Fibroblast of lung (primary cell): ENCODE data around the gene SLC1A4. TPM values are rescaled to one million over a fixed set of nuclear protein-coding genes. Genes with fewer than 3 reads are reported as not detected.
"Not testable (repeated sequence)": the region's sequence is repeated elsewhere in the genome, so short reads cannot be mapped to it uniquely, and the experiment has no call there.

Experiments used
- DNase-seq, 2 donors: peaks; one replicate each; pipeline versions ENCODE4 v3.0.0 to v3.0.0-alpha.2; 2010; ENCODE audit warnings: low read depth in 2 of 2
- H2AFZ ChIP-seq: 2 replicates; pipeline ENCODE4 v1.5.1; 2012; ENCODE audit warnings: low read length, control low read depth, inconsistent platforms
- H3K27ac ChIP-seq: 2 replicates; pipeline ENCODE4 v1.5.1; 2011; ENCODE audit warnings: low read length, control low read depth; ENCODE audit not compliant: insufficient read depth
- H3K27me3 ChIP-seq: 2 replicates; pipeline ENCODE4 v1.5.1; 2011; ENCODE audit warnings: mild to moderate bottlenecking, low read length; ENCODE audit not compliant: control insufficient read depth, insufficient read depth
- H3K36me3 ChIP-seq: 2 replicates; pipeline ENCODE4 v1.5.1; 2011; ENCODE audit warnings: low read length; ENCODE audit not compliant: control insufficient read depth, insufficient read depth
- H3K4me1 ChIP-seq: 2 replicates; pipeline ENCODE4 v1.5.1; 2011; ENCODE audit warnings: low read length; ENCODE audit not compliant: control insufficient read depth, insufficient read depth; ENCODE audit errors: extremely low read depth
- H3K4me2 ChIP-seq: 2 replicates; pipeline ENCODE4 v1.5.1; 2011; ENCODE audit warnings: low read length, control low read depth; ENCODE audit not compliant: insufficient read depth; ENCODE audit errors: extremely low read depth
- H3K4me3 ChIP-seq, 4 experiments: fragments of 200-600 bp in 1 of 4; sonication (generic) in 1 of 4; replicated peaks in 1 of 4; 2 replicates each; pipeline ENCODE4 v1.5.1; 2011 to 2016; ENCODE audit warnings: low read length in 4 of 4, low read depth in 3 of 4, mild to moderate bottlenecking in 3 of 4, control low read depth in 2 of 4, inconsistent platforms in 1 of 4, mixed read lengths in 1 of 4; ENCODE audit not compliant: insufficient read depth in 1 of 4; ENCODE audit errors: control extremely low read depth in 1 of 4
- H3K79me2 ChIP-seq: 2 replicates; pipeline ENCODE4 v1.5.1; 2012; ENCODE audit warnings: mild to moderate bottlenecking, low read length, inconsistent platforms; ENCODE audit not compliant: control insufficient read depth, insufficient read depth
- H3K9ac ChIP-seq: 2 replicates; pipeline ENCODE4 v1.5.1; 2011; ENCODE audit warnings: mild to moderate bottlenecking, low read length, control low read depth; ENCODE audit not compliant: insufficient read depth
- H3K9me3 ChIP-seq: 2 replicates; pipeline ENCODE4 v1.5.1; 2012; ENCODE audit warnings: low read depth, low read length; ENCODE audit not compliant: control insufficient read depth, insufficient read depth
- H4K20me1 ChIP-seq: 2 replicates; pipeline ENCODE4 v1.5.1; 2011; ENCODE audit warnings: low read length; ENCODE audit not compliant: control insufficient read depth, insufficient read depth; ENCODE audit errors: extremely low read depth
- EZH2 ChIP-seq: IDR thresholded peaks from 2 replicates; pipeline ENCODE4 v1.5.1; 2012; ENCODE audit warnings: low read length, control low read depth, mild to moderate bottlenecking; ENCODE audit errors: missing control alignments
- polyA plus RNA-seq, 2 donors: library from polyadenylated mRNA; depleted of rRNA in 1 of 2; stranded (reverse) in 1 of 2; unstranded in 1 of 2; fragments of >200 nt; gene quantifications; 2 replicates each; pipeline ENCODE4 v1.2.1, GENCODE V29; 2011 to 2012; ENCODE audit warnings: missing spikeins in 1 of 2
- total RNA-seq: library from RNA; depleted of rRNA; stranded (reverse); fragments of >200 nt; gene quantifications from 2 replicates; pipeline ENCODE4 v1.2.1, GENCODE V29; 2014
- TF ChIP-seq, protein P1 (sequence below), 2 donors: IDR thresholded peaks in 1 of 2; conservative IDR thresholded peaks in 1 of 2; 1 replicate in 1 of 2; 2 replicates in 1 of 2; pipeline ENCODE4 v1.5.1; 2011 to 2012; ENCODE audit warnings: low read length in 2 of 2, control low read depth in 1 of 2, inconsistent platforms in 1 of 2, low read depth in 1 of 2, mild to moderate bottlenecking in 1 of 2

Gene SLC1A4
- total and polyA plus RNA-seq, 2 donors (not counting 1 experiment from before 2014, with no cell fraction given) = 4.9 to 20.8 TPM

DNA sequence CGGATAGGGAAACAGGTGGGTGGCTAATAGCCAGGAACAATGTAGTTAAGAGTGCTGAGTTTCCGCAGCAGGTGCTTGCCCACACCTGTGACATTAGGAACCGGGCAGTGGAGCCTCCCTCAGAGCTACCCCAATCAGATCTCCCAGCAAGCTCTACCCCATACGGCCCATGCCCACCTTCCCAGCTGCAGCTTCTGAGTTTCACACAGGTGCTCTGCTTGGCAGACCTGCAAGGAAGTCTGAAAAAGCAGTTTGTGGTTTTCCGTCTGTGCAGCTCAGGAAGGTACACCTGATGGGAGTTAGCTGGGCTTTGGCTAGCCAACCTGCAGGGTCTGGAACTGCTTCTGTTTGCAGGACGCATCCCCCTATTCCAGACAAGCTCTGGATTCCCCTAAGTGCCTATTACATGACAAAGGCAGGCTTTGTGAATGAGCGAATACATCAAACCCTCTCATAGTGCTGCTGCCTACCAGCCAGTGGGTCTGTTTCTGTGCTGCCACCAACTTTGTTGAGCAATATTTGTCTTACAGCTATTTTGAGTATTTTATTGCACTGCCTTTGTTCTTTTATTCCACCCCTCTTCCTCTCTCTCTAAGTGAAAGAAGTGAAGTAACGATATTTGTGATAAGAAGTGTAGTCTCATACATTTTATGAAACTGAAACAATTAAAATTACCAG is 42.3 kb downstream of the SLC1A4 start:
- Histone ChIP-seq H3K36me3 (no peaks in the 10 kb centered on the region), H3K4me1 (no peaks in the 10 kb centered on the region), H3K9me3 (no peaks in the 10 kb centered on the region), H3K9ac (no peak overlapping the region), H3K27me3 (peaks cover 2% of the 10 kb centered on the region), H3K4me3 (no peak overlapping the region), H3K27ac (no peak overlapping the region), H4K20me1 (no peaks in the 10 kb centered on the region), H3K79me2 (no peaks in the 10 kb centered on the region), H3K4me2 (no peak overlapping the region), H2AFZ (no peak overlapping the region)
- TF ChIP-seq, protein P1, sequence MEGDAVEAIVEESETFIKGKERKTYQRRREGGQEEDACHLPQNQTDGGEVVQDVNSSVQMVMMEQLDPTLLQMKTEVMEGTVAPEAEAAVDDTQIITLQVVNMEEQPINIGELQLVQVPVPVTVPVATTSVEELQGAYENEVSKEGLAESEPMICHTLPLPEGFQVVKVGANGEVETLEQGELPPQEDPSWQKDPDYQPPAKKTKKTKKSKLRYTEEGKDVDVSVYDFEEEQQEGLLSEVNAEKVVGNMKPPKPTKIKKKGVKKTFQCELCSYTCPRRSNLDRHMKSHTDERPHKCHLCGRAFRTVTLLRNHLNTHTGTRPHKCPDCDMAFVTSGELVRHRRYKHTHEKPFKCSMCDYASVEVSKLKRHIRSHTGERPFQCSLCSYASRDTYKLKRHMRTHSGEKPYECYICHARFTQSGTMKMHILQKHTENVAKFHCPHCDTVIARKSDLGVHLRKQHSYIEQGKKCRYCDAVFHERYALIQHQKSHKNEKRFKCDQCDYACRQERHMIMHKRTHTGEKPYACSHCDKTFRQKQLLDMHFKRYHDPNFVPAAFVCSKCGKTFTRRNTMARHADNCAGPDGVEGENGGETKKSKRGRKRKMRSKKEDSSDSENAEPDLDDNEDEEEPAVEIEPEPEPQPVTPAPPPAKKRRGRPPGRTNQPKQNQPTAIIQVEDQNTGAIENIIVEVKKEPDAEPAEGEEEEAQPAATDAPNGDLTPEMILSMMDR (conservative IDR thresholded peaks at IDR 0.05 in 1 of 2, IDR thresholded peaks at IDR 0.05 in 1 of 2; ENCODE audit: low read depth in 1 of 2, low read length in 2 of 2) = no peak
- no peak for TF ChIP-seq EZH2
- no peak for DNase-seq

DNA sequence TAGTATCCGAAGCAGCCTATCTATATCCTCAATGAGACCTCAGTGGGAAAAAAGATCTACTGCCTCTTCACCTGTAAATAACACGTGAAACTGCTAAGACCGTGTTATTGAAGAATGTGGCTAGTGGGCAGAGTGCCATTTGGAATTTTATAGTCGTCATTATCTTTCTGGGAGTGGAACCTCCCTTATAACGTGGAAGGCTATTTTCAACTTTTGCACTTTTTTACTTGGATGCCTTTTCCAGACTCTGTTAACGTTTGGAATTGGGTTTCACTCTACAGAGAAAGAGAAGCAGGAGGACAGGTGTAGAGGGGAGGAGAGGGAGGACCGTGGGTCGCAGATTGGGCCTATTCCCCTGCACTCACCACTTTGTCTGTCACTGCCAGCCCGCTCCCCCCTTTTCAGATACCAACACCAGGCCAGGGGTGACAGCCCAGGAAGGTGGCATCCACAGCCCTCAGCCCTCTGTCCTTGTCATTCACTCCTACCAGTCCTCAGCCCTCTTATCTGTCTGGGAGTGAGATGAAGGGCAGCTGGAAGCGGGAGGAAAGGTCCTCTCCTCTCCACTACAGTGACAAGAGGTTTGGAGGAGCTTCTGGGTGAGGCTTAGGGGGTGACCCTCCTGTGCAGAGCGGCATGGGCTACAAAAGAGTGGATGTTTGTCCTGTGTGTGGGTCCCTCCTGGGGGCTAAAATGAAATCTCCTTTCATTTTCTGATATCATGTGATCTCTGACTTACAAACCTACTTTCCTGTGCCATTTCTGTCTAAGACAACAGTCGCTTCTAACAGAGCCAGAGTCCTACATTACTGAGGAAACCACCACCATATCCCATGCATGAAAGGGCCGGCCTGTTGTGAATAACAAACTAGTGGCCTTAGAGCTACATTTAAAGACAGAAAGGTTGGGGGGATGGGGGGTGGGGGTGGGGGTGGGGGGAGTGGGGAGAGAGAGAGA is 43.1 kb downstream of the SLC1A4 start:
- no peak for TF ChIP-seq EZH2
- TF ChIP-seq, protein P1 (conservative IDR thresholded peaks at IDR 0.05 in 1 of 2, IDR thresholded peaks at IDR 0.05 in 1 of 2; ENCODE audit: low read depth in 1 of 2, low read length in 2 of 2) = no peak
- H3K4me1 ChIP-seq = no peaks in the 10 kb centered on the region
- H3K27ac ChIP-seq = no peak overlapping the region
- no peaks in the 10 kb centered on the region for H3K9me3 ChIP-seq
- H3K27me3 ChIP-seq = peaks cover 2% of the 10 kb centered on the region
- H3K36me3 ChIP-seq = no peaks in the 10 kb centered on the region
- no peaks in the 10 kb centered on the region for H3K79me2 ChIP-seq
- H3K9ac ChIP-seq = no peak overlapping the region
- no peak overlapping the region for H3K4me3 ChIP-seq
- no peak overlapping the region for H3K4me2 ChIP-seq
- DNase-seq = no peak
- no peaks in the 10 kb centered on the region for H4K20me1 ChIP-seq
- H2AFZ ChIP-seq = no peak overlapping the region

DNA sequence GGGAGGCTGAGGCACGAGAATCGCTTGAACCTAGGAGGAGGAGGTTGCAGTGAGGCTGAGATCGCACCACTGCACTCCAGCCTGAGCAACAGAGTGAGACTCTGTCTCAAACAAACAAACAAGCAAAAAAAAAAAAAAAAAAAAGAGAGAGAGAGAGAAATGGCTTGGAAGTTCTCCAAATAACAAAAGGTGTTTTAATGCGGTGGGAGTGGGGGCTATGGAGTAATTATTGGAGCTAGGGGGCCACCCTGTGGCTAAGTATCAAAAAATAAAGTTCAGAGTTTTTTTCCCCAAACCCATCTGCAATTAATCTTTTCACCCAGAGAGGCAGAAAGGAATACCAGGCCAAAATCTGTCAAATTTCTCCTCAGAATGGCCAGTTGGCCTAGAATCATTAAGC is 44.0 kb downstream of the SLC1A4 start:
- DNase-seq = peak in 1 of 2 donors; percentile 6
- Histone ChIP-seq H3K9me3 (no peaks in the 10 kb centered on the region), H3K27ac (no peak overlapping the region), H3K4me1 (no peaks in the 10 kb centered on the region), H3K9ac (no peak overlapping the region), H4K20me1 (no peaks in the 10 kb centered on the region), H3K27me3 (peaks cover 2% of the 10 kb centered on the region), H3K4me3 (no peak overlapping the region), H2AFZ (no peak overlapping the region), H3K4me2 (no peak overlapping the region), H3K79me2 (no peaks in the 10 kb centered on the region), H3K36me3 (no peaks in the 10 kb centered on the region)
- TF ChIP-seq, protein P1 (conservative IDR thresholded peaks at IDR 0.05 in 1 of 2, IDR thresholded peaks at IDR 0.05 in 1 of 2; ENCODE audit: low read depth in 1 of 2, low read length in 2 of 2) = no peak
- TF ChIP-seq EZH2 = no peak

DNA sequence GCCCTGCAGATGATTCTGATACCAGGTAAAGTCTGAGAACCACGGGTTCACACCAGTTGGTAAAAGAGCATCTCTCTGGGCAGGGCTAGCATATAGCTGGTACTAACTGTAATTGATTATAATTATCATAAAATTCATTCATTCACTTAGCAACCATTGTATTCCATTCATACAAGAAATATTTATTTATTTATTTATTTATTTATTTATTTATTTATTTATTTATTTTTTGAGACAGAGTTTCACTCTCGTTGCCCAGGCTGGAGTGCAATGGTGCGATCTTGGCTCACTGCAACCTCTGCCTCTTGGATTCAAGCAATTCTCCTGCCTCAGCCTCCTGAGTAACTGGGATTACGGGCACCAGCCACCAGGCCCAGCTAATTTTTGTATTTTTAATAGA is 44.5 kb downstream of the SLC1A4 start:
- not testable (repeated sequence) for H3K36me3 ChIP-seq, H3K79me2 ChIP-seq, DNase-seq, H3K4me3 ChIP-seq, H2AFZ ChIP-seq, H3K9me3 ChIP-seq, H4K20me1 ChIP-seq, H3K4me2 ChIP-seq, H3K27me3 ChIP-seq, H3K9ac ChIP-seq, H3K27ac ChIP-seq, H3K4me1 ChIP-seq
